ENCODE data around the gene METTL22. TPM values are rescaled to one million over a fixed set of nuclear protein-coding genes. Genes with fewer than 3 reads are reported as not detected.

METTL22 gene
- total and polyA plus RNA-seq, 4 donors: 17.9 to 39.4 (median 32.4) TPM

GRCh38 chr16:8683640-8684039, 62.1 kb downstream of the METTL22 start:
- Histone ChIP-seq H3K4me1 (ENCODE audit: control insufficient read depth in 5 of 5, insufficient read depth in 5 of 5, low read length in 5 of 5) (no peaks in the 10 kb centered on the region), H3K27me3 (ENCODE audit: control insufficient read depth in 3 of 3, insufficient read depth in 3 of 3, low read length in 2 of 3) (no peaks in the 10 kb centered on the region), H3K9ac (ENCODE audit: insufficient read depth in 1 of 2, low read length in 2 of 2) (no peak overlapping the region), H3K27ac (ENCODE audit: low read depth in 1 of 2, low read length in 1 of 2) (no peak overlapping the region), H3K4me3 (no peak overlapping the region), H3K36me3 (ENCODE audit: control insufficient read depth in 4 of 4, insufficient read depth in 4 of 4, low read length in 4 of 4) (no peaks in the 10 kb centered on the region), H3K9me3 (ENCODE audit: control insufficient read depth in 4 of 4, insufficient read depth in 3 of 4, low read length in 3 of 4) (peaks cover 0 to 7% (median 1%) of the 10 kb centered on the region in 4 donors)
- ATAC-seq (ENCODE audit: insufficient read depth, low FRiP score): no peak
- DNase-seq: no peak
- no peak for TF ChIP-seq CTCF (IDR thresholded peaks at IDR 0.05; ENCODE audit: control extremely low read depth, extremely low read depth)
- WGBS, 2 donors: 67 to 85% methylated on average over 4 of the region's 4 CpGs

DNA sequence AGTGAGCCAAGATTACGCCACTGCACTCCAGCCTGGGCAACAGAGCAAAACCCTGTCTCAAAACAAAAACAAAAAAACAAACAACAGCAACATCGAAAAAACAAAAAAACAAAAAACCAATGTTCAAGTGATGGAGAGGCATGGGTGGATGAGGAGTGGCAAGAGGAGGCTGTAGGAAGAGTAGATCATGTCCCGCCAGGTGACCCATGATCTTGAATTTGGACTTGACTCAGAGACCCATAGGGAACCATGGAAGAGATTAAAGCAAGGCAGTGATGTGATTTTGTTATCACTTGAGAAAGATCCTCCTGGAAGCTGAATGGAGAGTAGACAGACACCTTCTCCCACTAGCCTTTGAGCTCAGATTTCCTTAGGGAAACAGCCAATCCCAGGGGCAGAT, 64.1 kb downstream of the METTL22 start:
- WGBS, 2 donors: 67 to 82% methylated on average over 3 of the region's 3 CpGs
- H3K4me1 ChIP-seq (ENCODE audit: control insufficient read depth in 5 of 5, insufficient read depth in 5 of 5, low read length in 5 of 5): no peaks in the 10 kb centered on the region
- peaks cover 0 to 4% (median under 1%) of the 10 kb centered on the region in 4 donors for H3K36me3 ChIP-seq (ENCODE audit: control insufficient read depth in 4 of 4, insufficient read depth in 4 of 4, low read length in 4 of 4)
- no peak for TF ChIP-seq CTCF (IDR thresholded peaks at IDR 0.05; ENCODE audit: control extremely low read depth, extremely low read depth)
- H3K27ac ChIP-seq (ENCODE audit: low read depth in 1 of 2, low read length in 1 of 2): no peak overlapping the region
- no peak overlapping the region for H3K4me3 ChIP-seq
- no peak overlapping the region for H3K9ac ChIP-seq (ENCODE audit: insufficient read depth in 1 of 2, low read length in 2 of 2)
- no peaks in the 10 kb centered on the region for H3K27me3 ChIP-seq (ENCODE audit: control insufficient read depth in 3 of 3, insufficient read depth in 3 of 3, low read length in 2 of 3)
- H3K9me3 ChIP-seq (ENCODE audit: control insufficient read depth in 4 of 4, insufficient read depth in 3 of 4, low read length in 3 of 4): peaks cover 0 to 10% (median 4%) of the 10 kb centered on the region in 4 donors
- ATAC-seq (ENCODE audit: insufficient read depth, low FRiP score) (no peak), DNase-seq (no peak)

- no peaks in the 10 kb centered on the region for H3K27me3 ChIP-seq (ENCODE audit: control insufficient read depth in 3 of 3, insufficient read depth in 3 of 3, low read length in 2 of 3)
- 46 to 64% methylated on average over 7 of the region's 7 CpGs for WGBS, 2 donors
- DNase-seq (no peak), ATAC-seq (ENCODE audit: insufficient read depth, low FRiP score) (no peak)
- no peak overlapping the region for H3K4me3 ChIP-seq
- H3K4me1 ChIP-seq (ENCODE audit: control insufficient read depth in 5 of 5, insufficient read depth in 5 of 5, low read length in 5 of 5): no peaks in the 10 kb centered on the region
- TF ChIP-seq CTCF (IDR thresholded peaks at IDR 0.05; ENCODE audit: control extremely low read depth, extremely low read depth): no peak
- H3K9ac ChIP-seq (ENCODE audit: insufficient read depth in 1 of 2, low read length in 2 of 2): no peak overlapping the region
- peaks cover 0 to 4% (median under 1%) of the 10 kb centered on the region in 4 donors for H3K36me3 ChIP-seq (ENCODE audit: control insufficient read depth in 4 of 4, insufficient read depth in 4 of 4, low read length in 4 of 4)
- H3K9me3 ChIP-seq (ENCODE audit: control insufficient read depth in 4 of 4, insufficient read depth in 3 of 4, low read length in 3 of 4): peaks cover 0 to 10% (median 4%) of the 10 kb centered on the region in 4 donors
- H3K27ac ChIP-seq (ENCODE audit: low read depth in 1 of 2, low read length in 1 of 2): no peak overlapping the region
Observed at GRCh38 chr16:8686031-8686621, 64.6 kb downstream of the METTL22 start.

- 90 to 95% methylated on average over 9 of the region's 9 CpGs for WGBS, 2 donors
- ATAC-seq (ENCODE audit: insufficient read depth, low FRiP score) (no peak), DNase-seq (no peak)
- Histone ChIP-seq H3K9me3 (ENCODE audit: control insufficient read depth in 4 of 4, insufficient read depth in 3 of 4, low read length in 3 of 4) (peaks cover 0 to 10% (median 4%) of the 10 kb centered on the region in 4 donors), H3K36me3 (ENCODE audit: control insufficient read depth in 4 of 4, insufficient read depth in 4 of 4, low read length in 4 of 4) (peaks cover 0 to 4% (median under 1%) of the 10 kb centered on the region in 4 donors), H3K9ac (ENCODE audit: insufficient read depth in 1 of 2, low read length in 2 of 2) (no peak overlapping the region), H3K4me1 (ENCODE audit: control insufficient read depth in 5 of 5, insufficient read depth in 5 of 5, low read length in 5 of 5) (no peaks in the 10 kb centered on the region), H3K4me3 (no peak overlapping the region), H3K27me3 (ENCODE audit: control insufficient read depth in 3 of 3, insufficient read depth in 3 of 3, low read length in 2 of 3) (no peaks in the 10 kb centered on the region), H3K27ac (ENCODE audit: low read depth in 1 of 2, low read length in 1 of 2) (no peak overlapping the region)
- no peak for TF ChIP-seq CTCF (IDR thresholded peaks at IDR 0.05; ENCODE audit: control extremely low read depth, extremely low read depth)
Observed at GRCh38 chr16:8686879-8687278, 65.4 kb downstream of the METTL22 start.
